ENCODE measurements around the gene NUP107. TPM values are rescaled to one million over a fixed set of nuclear protein-coding genes. Genes with fewer than 3 reads are reported as not detected.
A peak's percentile ranks its signal among the peaks of the same experiment; 100 is the strongest.

The NUP107 gene
- total and polyA plus RNA-seq, 7 experiments from 2014 or later: 25.5 to 80.9 (median 51.4) TPM

DNA sequence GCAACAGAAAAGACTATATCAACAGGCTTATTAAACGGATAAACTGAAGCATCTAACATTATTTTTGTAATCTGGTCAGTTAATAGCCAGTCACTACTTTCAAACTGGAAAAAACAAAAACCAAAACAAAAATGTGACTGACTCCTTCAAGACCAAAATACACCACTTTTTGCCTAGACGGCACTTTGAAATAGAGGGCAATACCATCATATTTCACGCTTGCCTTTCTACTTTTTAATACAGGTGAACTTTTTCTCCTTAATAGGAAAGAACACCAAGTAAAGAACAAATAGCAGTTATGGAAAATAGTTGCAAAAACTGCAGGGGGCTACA lies 550 bp upstream of the NUP107 start:
- DNase-seq: no peak
- peak overlapping the region; percentile 90 for H3K4me3 ChIP-seq (ENCODE audit: low read length)
- ATAC-seq: no peak

DNA sequence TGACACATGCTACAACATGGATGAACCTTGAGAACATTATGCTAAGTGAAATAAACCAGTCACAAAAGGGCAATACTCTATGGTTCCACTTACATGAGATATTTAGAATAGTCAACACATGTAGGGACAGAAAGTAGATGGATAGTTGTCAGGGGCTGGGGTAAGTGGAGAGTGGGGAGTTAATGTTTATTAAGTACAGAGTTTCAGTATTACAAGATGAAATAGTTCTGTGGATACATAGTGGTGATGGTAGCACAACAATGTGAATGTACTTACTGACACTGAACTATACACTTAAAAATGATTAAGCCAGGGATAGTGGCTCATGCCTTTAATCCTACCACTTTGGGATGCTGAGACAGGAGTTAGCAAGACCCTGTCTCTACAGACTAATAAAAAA lies 8.7 kb downstream of the NUP107 start:
- peak overlapping the region in 1 of 9 donors; percentile 33 for H3K27ac Mint-ChIP-seq
- CTCF ChIA-PET: no interaction called here

More for the DNA sequence above, 550 bp upstream of the NUP107 start:
- peaks cover 0 to 2% (median 0%) of the 10 kb centered on the region in 5 donors for H3K27me3 Mint-ChIP-seq
- H3K4me1 Mint-ChIP-seq: peaks cover 10 to 55% (median 42%) of the 10 kb centered on the region in 7 donors
- no peaks in the 10 kb centered on the region for H3K9me3 Mint-ChIP-seq
- H3K36me3 Mint-ChIP-seq: peaks cover 0 to 25% (median 12%) of the 10 kb centered on the region in 5 donors
- Histone ChIP-seq H3K9me3 (ENCODE audit: control insufficient read depth in 2 of 3, low read length in 3 of 3) (no peaks in the 10 kb centered on the region), H3K27me3 (ENCODE audit: control insufficient read depth in 2 of 2, insufficient read depth in 2 of 2, low read length in 2 of 2) (no peaks in the 10 kb centered on the region), H3K4me1 (ENCODE audit: control insufficient read depth in 2 of 2, insufficient read depth in 2 of 2, low read length in 2 of 2) (peaks cover 13 to 16% of the 10 kb centered on the region in 2 donors), H3K27ac (ENCODE audit: low read depth, low read length) (peak overlapping the region; percentile 85), H3K36me3 (ENCODE audit: control insufficient read depth in 2 of 3, insufficient read depth in 3 of 3, low read length in 3 of 3) (peaks cover 0 to 13% (median 4%) of the 10 kb centered on the region in 3 experiments)
- ChIA-PET POLR2A (interaction anchor here (1.0 to 1.9 kb wide), 9 partner anchors 11 to 330 kb away, joined by 3 to 11 read pairs (median 4); partner anchors contain the start of gene RAP1B), CTCF (interaction anchor here (1.0 to 2.2 kb wide), 3 partner anchors 11 to 369 kb away, joined by 3 to 5 read pairs (median 4); no protein-coding TSS in a partner anchor)
- intact Hi-C loops (cut with micrococcal nuclease): loop anchor here (1.0 to 5.0 kb wide), 13 partner anchors 11 to 1419 kb away; partner anchors contain the start of genes CAND1 (in 2 of the 2), MDM1 (in 2 of the 2), MDM2 (in 2 of the 2) and RAP1B (in 2 of the 2)
- peak overlapping the region; percentile 96 to 100 (median 99) for H3K27ac Mint-ChIP-seq
- H3K4me3 Mint-ChIP-seq: peak overlapping the region; percentile 94 to 100 (median 98)

GRCh38 chr12:68699486-68699885 lies 12.7 kb downstream of the NUP107 start:
- H3K4me3 ChIP-seq (ENCODE audit: low read length): no peak overlapping the region
- ChIA-PET POLR2A (interaction anchor here (1.5 kb wide), 1 partner anchor 12 kb away, joined by 5 read pairs; the partner anchor contains the start of gene NUP107), CTCF (interaction anchor here (1.3 kb wide), 1 partner anchor 28 kb away, joined by 3 read pairs; no protein-coding TSS in a partner anchor)
- no peaks in the 10 kb centered on the region for H3K27me3 Mint-ChIP-seq
- H3K4me1 Mint-ChIP-seq: peaks cover 0 to 15% (median 0%) of the 10 kb centered on the region in 7 donors
- peaks cover 9 to 49% (median 14%) of the 10 kb centered on the region in 3 experiments for H3K36me3 ChIP-seq (ENCODE audit: control insufficient read depth in 2 of 3, insufficient read depth in 3 of 3, low read length in 3 of 3)
- no peak overlapping the region for H3K4me3 Mint-ChIP-seq
- H3K36me3 Mint-ChIP-seq: peaks cover 29 to 42% (median 31%) of the 10 kb centered on the region in 5 donors
- no peaks in the 10 kb centered on the region for H3K27me3 ChIP-seq (ENCODE audit: control insufficient read depth in 2 of 2, insufficient read depth in 2 of 2, low read length in 2 of 2)
- H3K9me3 ChIP-seq (ENCODE audit: control insufficient read depth in 2 of 3, low read length in 3 of 3): no peaks in the 10 kb centered on the region
- ATAC-seq (no peak), DNase-seq (no peak)
- H3K27ac Mint-ChIP-seq: peak overlapping the region in 1 of 9 donors; percentile 20
- no peaks in the 10 kb centered on the region for H3K9me3 Mint-ChIP-seq
- no peaks in the 10 kb centered on the region for H3K4me1 ChIP-seq (ENCODE audit: control insufficient read depth in 2 of 2, insufficient read depth in 2 of 2, low read length in 2 of 2)
- no peak overlapping the region for H3K27ac ChIP-seq (ENCODE audit: low read depth, low read length)
- intact Hi-C loops (cut with micrococcal nuclease): no loop called here

More for the DNA sequence above, 8.7 kb downstream of the NUP107 start:
- Mint-ChIP-seq H3K4me1 (peaks cover 0 to 15% (median 0%) of the 10 kb centered on the region in 7 donors), H3K9me3 (no peaks in the 10 kb centered on the region), H3K27me3 (no peaks in the 10 kb centered on the region), H3K36me3 (peaks cover 31 to 60% (median 35%) of the 10 kb centered on the region in 5 donors), H3K4me3 (no peak overlapping the region)
- no peak for DNase-seq
- no peak overlapping the region for H3K4me3 ChIP-seq (ENCODE audit: low read length)
- H3K27ac ChIP-seq (ENCODE audit: low read depth, low read length): no peak overlapping the region
- no peaks in the 10 kb centered on the region for H3K4me1 ChIP-seq (ENCODE audit: control insufficient read depth in 2 of 2, insufficient read depth in 2 of 2, low read length in 2 of 2)
- POLR2A ChIA-PET: no interaction called here
- no peaks in the 10 kb centered on the region for H3K27me3 ChIP-seq (ENCODE audit: control insufficient read depth in 2 of 2, insufficient read depth in 2 of 2, low read length in 2 of 2)
- no peak for ATAC-seq
- H3K9me3 ChIP-seq (ENCODE audit: control insufficient read depth in 2 of 3, low read length in 3 of 3): no peaks in the 10 kb centered on the region
- intact Hi-C loops (cut with micrococcal nuclease): no loop called here
- peaks cover 12 to 62% (median 14%) of the 10 kb centered on the region in 3 experiments for H3K36me3 ChIP-seq (ENCODE audit: control insufficient read depth in 2 of 3, insufficient read depth in 3 of 3, low read length in 3 of 3)

DNA sequence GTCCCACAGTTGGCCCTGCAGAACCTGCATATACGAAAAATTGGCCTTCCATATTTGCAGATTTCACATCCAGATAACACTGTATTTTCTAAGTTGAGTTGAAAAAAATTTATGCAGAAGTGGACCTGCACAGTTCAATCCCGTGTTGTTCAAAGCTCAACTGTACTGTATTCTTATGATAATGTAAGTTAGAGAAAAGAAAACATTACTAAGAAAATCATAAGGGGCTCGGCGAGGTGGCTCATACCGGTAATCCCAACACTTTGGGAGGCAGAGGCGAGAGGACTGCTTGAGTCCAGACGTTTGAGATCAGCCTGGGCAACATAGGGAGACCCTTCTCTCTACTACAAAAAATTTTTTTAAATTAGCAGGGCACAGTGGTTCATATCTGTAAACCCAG lies 41.0 kb downstream of the NUP107 start:
- H3K36me3 Mint-ChIP-seq: peaks cover 0 to 34% (median 20%) of the 10 kb centered on the region in 5 donors

DNA sequence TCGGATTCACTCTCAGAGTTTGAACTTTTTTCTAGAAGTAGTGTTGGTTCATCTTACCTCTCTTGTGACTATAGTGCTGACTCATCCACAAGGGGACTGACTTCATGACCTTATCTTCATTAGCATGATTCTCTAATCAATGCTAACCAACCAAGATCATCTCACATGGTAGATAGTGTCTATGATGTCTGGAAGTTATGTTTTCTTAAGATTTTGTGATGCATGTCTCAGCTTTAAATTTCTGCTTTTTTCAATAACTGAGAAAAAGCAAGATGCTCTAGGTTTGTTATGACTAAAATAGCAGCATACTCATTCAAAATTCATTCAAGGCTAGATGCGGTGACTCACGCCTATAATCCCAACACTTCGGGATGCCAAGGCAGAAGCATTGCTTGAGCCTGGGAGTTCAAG lies 46.9 kb downstream of the NUP107 start:
- Histone ChIP-seq H3K4me3 (ENCODE audit: low read length) (no peak overlapping the region), H3K27me3 (ENCODE audit: control insufficient read depth in 2 of 2, insufficient read depth in 2 of 2, low read length in 2 of 2) (no peaks in the 10 kb centered on the region), H3K36me3 (ENCODE audit: control insufficient read depth in 2 of 3, insufficient read depth in 3 of 3, low read length in 3 of 3) (peaks cover 12 to 40% (median 21%) of the 10 kb centered on the region in 3 experiments), H3K4me1 (ENCODE audit: control insufficient read depth in 2 of 2, insufficient read depth in 2 of 2, low read length in 2 of 2) (no peaks in the 10 kb centered on the region), H3K27ac (ENCODE audit: low read depth, low read length) (no peak overlapping the region), H3K9me3 (ENCODE audit: control insufficient read depth in 2 of 3, low read length in 3 of 3) (no peaks in the 10 kb centered on the region)
- POLR2A ChIA-PET: interaction anchor here (0.6 kb wide), 1 partner anchor 62 kb away, joined by 3 read pairs; no protein-coding TSS in a partner anchor
- intact Hi-C loops (cut with micrococcal nuclease): no loop called here
- DNase-seq: no peak
- Mint-ChIP-seq H3K4me3 (no peak overlapping the region), H3K27me3 (no peaks in the 10 kb centered on the region), H3K27ac (peak overlapping the region in 2 of 9 donors; percentile 9 to 21), H3K36me3 (peaks cover 8 to 30% (median 18%) of the 10 kb centered on the region in 5 donors), H3K4me1 (peaks cover 0 to 2% (median 0%) of the 10 kb centered on the region in 7 donors), H3K9me3 (no peaks in the 10 kb centered on the region)
- ATAC-seq: no peak
- CTCF ChIA-PET: no interaction called here

More for the DNA sequence above, 41.0 kb downstream of the NUP107 start:
- no peaks in the 10 kb centered on the region for H3K9me3 ChIP-seq (ENCODE audit: control insufficient read depth in 2 of 3, low read length in 3 of 3)
- no peaks in the 10 kb centered on the region for H3K4me1 ChIP-seq (ENCODE audit: control insufficient read depth in 2 of 2, insufficient read depth in 2 of 2, low read length in 2 of 2)
- Mint-ChIP-seq H3K27ac (no peak overlapping the region), H3K27me3 (no peaks in the 10 kb centered on the region), H3K4me1 (peaks cover 0 to 2% (median 0%) of the 10 kb centered on the region in 7 donors), H3K4me3 (no peak overlapping the region), H3K9me3 (no peaks in the 10 kb centered on the region)
- H3K4me3 ChIP-seq (ENCODE audit: low read length): no peak overlapping the region
- DNase-seq (no peak), ATAC-seq (no peak)
- CTCF ChIA-PET: no interaction called here
- H3K27me3 ChIP-seq (ENCODE audit: control insufficient read depth in 2 of 2, insufficient read depth in 2 of 2, low read length in 2 of 2): no peaks in the 10 kb centered on the region
- no peak overlapping the region for H3K27ac ChIP-seq (ENCODE audit: low read depth, low read length)
- intact Hi-C loops (cut with micrococcal nuclease): no loop called here
- peaks cover 0 to 38% (median 0%) of the 10 kb centered on the region in 3 experiments for H3K36me3 ChIP-seq (ENCODE audit: control insufficient read depth in 2 of 3, insufficient read depth in 3 of 3, low read length in 3 of 3)
- POLR2A ChIA-PET: no interaction called here

DNA sequence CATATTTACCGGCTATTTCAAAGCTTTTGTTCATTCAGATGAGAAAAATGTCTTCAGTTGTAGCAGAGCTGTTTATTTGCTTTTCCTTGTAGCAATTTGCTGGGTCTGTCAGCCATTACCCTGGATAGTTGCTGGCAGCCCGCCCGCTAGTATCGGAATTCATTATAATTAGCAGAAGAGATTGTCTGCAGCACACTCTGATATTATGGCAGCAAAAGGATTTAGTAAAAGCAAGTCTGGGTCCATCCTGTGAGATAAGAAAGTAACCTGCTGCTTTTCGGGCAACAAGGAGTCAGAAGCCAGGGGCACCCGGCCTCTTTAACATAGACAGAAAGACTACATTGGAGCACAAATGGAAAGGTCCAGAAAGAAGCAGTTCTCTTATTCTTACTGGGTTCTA lies 53.1 kb downstream of the NUP107 start:
- H3K4me3 Mint-ChIP-seq: no peak overlapping the region

More for the DNA sequence above, 53.1 kb downstream of the NUP107 start:
- Mint-ChIP-seq H3K4me1 (peaks cover 0 to 12% (median 5%) of the 10 kb centered on the region in 7 donors), H3K27ac (peak overlapping the region in 2 of 9 donors; percentile 10 to 23), H3K9me3 (no peaks in the 10 kb centered on the region), H3K27me3 (no peaks in the 10 kb centered on the region), H3K36me3 (peaks cover 3 to 29% (median 18%) of the 10 kb centered on the region in 5 donors)
- intact Hi-C loops (cut with micrococcal nuclease): loop anchor here in 1 of 2 donors (10.0 kb wide), 1 partner anchor 505 kb away; no protein-coding TSS in a partner anchor
- DNase-seq: no peak
- H3K4me3 ChIP-seq (ENCODE audit: low read length): no peak overlapping the region
- H3K36me3 ChIP-seq (ENCODE audit: control insufficient read depth in 2 of 3, insufficient read depth in 3 of 3, low read length in 3 of 3): peaks cover 7 to 16% (median 12%) of the 10 kb centered on the region in 3 experiments
- no peak overlapping the region for H3K27ac ChIP-seq (ENCODE audit: low read depth, low read length)
- no peak for ATAC-seq
- H3K4me1 ChIP-seq (ENCODE audit: control insufficient read depth in 2 of 2, insufficient read depth in 2 of 2, low read length in 2 of 2): no peaks in the 10 kb centered on the region
- POLR2A ChIA-PET: interaction anchor here (0.6 kb wide), 1 partner anchor 397 kb away, joined by 4 read pairs; no protein-coding TSS in a partner anchor
- no peaks in the 10 kb centered on the region for H3K27me3 ChIP-seq (ENCODE audit: control insufficient read depth in 2 of 2, insufficient read depth in 2 of 2, low read length in 2 of 2)
- CTCF ChIA-PET: no interaction called here
- H3K9me3 ChIP-seq (ENCODE audit: control insufficient read depth in 2 of 3, low read length in 3 of 3): no peaks in the 10 kb centered on the region
